Coronary artery (tissue), 2 donors: ENCODE measurements around the gene SPATA6.
"Not testable (repeated sequence)": the region's sequence is repeated elsewhere in the genome, so short reads cannot be mapped to it uniquely, and the experiment has no call there.

Experiments used
- DNase-seq: peaks from one replicate; pipeline ENCODE4 v3.0.0-alpha.2; 2017; ENCODE audit warnings: low spot score
- H3K27ac ChIP-seq, 2 donors: fragments of 200-600 bp; sonication (generic); one replicate each; pipeline ENCODE4 v1.5.1; 2016 to 2019
- H3K4me3 ChIP-seq: fragments of 200-600 bp; sonication (generic); 2 replicates; pipeline ENCODE4 v1.5.1; 2016; ENCODE audit warnings: mild to moderate bottlenecking, moderate library complexity
- CTCF ChIP-seq: fragments of 200-600 bp; sonication (generic); IDR thresholded peaks from one replicate; pipeline ENCODE4 v1.5.1; 2019; ENCODE audit warnings: antibody characterized with exemption

SPATA6 gene

GRCh38 chr1:48309564-48310082, 162.4 kb downstream of the SPATA6 start:
- Histone ChIP-seq H3K4me3 (no peak overlapping the region), H3K27ac (no peak overlapping the region)
- no peak for DNase-seq
- TF ChIP-seq CTCF: no peak

GRCh38 chr1:48302652-48303051, 169.4 kb downstream of the SPATA6 start:
- Histone ChIP-seq H3K27ac (no peak overlapping the region), H3K4me3 (no peak overlapping the region)
- DNase-seq: no peak
- no peak for TF ChIP-seq CTCF

GRCh38 chr1:48294656-48295055, 177.3 kb downstream of the SPATA6 start:
- Histone ChIP-seq H3K4me3 (no peak overlapping the region), H3K27ac (no peak overlapping the region)
- DNase-seq: no peak
- TF ChIP-seq CTCF: no peak

- not testable (repeated sequence) for H3K27ac ChIP-seq, DNase-seq, H3K4me3 ChIP-seq
Measured at GRCh38 chr1:48294094-48294493, 177.9 kb downstream of the SPATA6 start.

GRCh38 chr1:48292706-48293105, 179.3 kb downstream of the SPATA6 start:
- Histone ChIP-seq H3K27ac (no peak overlapping the region), H3K4me3 (no peak overlapping the region)
- TF ChIP-seq CTCF: no peak
- DNase-seq: no peak

- Histone ChIP-seq H3K27ac (no peak overlapping the region), H3K4me3 (no peak overlapping the region)
- DNase-seq: no peak
- no peak for TF ChIP-seq CTCF
Measured at GRCh38 chr1:48291421-48291820, 180.6 kb downstream of the SPATA6 start.

- Histone ChIP-seq H3K4me3 (no peak overlapping the region), H3K27ac (no peak overlapping the region)
- DNase-seq: no peak
- TF ChIP-seq CTCF: no peak
Measured at GRCh38 chr1:48285525-48285924, 186.5 kb downstream of the SPATA6 start.

- not testable (repeated sequence) for DNase-seq, H3K4me3 ChIP-seq, H3K27ac ChIP-seq
Measured at GRCh38 chr1:48284696-48285420, 187.1 kb downstream of the SPATA6 start.

- not testable (repeated sequence) for H3K4me3 ChIP-seq, DNase-seq, H3K27ac ChIP-seq
Measured at GRCh38 chr1:48282329-48282728, 189.7 kb downstream of the SPATA6 start.

GRCh38 chr1:48277437-48277836, 194.6 kb downstream of the SPATA6 start:
- DNase-seq, H3K4me3 ChIP-seq, H3K27ac ChIP-seq: not testable (repeated sequence)
